Common myeloid progenitor, CD34-positive (primary cell): ENCODE measurements around the gene MAGEC3.

ENCODE experiments used
- CTCF ChIA-PET: fragments of 350-600 bp; sonication (Branson Sonifier 250); formaldehyde crosslinking; loops from one replicate; lab custom pipeline; 2021; ENCODE audit warnings: antibody characterized with exemption; lab: Charles Lee
- POLR2A ChIA-PET: fragments of 350-600 bp; sonication (Branson Sonifier 250); formaldehyde crosslinking; loops from one replicate; lab custom pipeline; 2021; ENCODE audit warnings: antibody characterized with exemption; lab: Charles Lee
- DNase-seq, 3 donors: peaks; one replicate each; pipeline versions ENCODE4 v3.0.0 to v3.0.0-alpha.2; 2013
- H3K27ac ChIP-seq, 2 experiments: 1 replicate in 1 of 2; 2 replicates in 1 of 2; pipeline ENCODE4 v1.7.0; 2013; ENCODE audit warnings: inconsistent platforms in 2 of 2, low read length in 2 of 2, mild to moderate bottlenecking in 2 of 2, low read depth in 1 of 2, moderate library complexity in 1 of 2; ENCODE audit not compliant: severe bottlenecking in 2 of 2, insufficient read depth in 1 of 2, poor library complexity in 1 of 2
- H3K27me3 ChIP-seq, 5 experiments: replicated peaks in 2 of 5; 1 replicate in 3 of 5; 2 replicates in 2 of 5; pipeline versions ENCODE4 v1.6.1 to v1.7.0; 2013; ENCODE audit warnings: low read length in 4 of 5, mild to moderate bottlenecking in 2 of 5, moderate library complexity in 2 of 5, inconsistent platforms in 1 of 5; ENCODE audit not compliant: insufficient read depth in 5 of 5, control insufficient read depth in 4 of 5
- H3K36me3 ChIP-seq, 4 experiments: 1 replicate in 2 of 4; 2 replicates in 2 of 4; pipeline versions ENCODE4 v1.6.1 to v1.7.0; 2013; ENCODE audit warnings: low read length in 3 of 4, control low read depth in 1 of 4, mild to moderate bottlenecking in 1 of 4; ENCODE audit not compliant: control insufficient read depth in 4 of 4, insufficient read depth in 4 of 4
- H3K4me1 ChIP-seq, 4 experiments: 1 replicate in 3 of 4; 2 replicates in 1 of 4; pipeline versions ENCODE4 v1.6.1 to v1.7.1; 2013; ENCODE audit warnings: low read length in 3 of 4, mild to moderate bottlenecking in 3 of 4, control low read depth in 1 of 4, inconsistent platforms in 1 of 4, moderate library complexity in 1 of 4; ENCODE audit not compliant: control insufficient read depth in 4 of 4, insufficient read depth in 4 of 4; ENCODE audit errors: control extremely low read depth in 1 of 4
- H3K4me3 ChIP-seq, 7 experiments: 1 replicate in 4 of 7; 2 replicates in 3 of 7; pipeline versions ENCODE4 v1.5.1 to v1.7.0; 2013; ENCODE audit warnings: mild to moderate bottlenecking in 7 of 7, low read length in 6 of 7, moderate library complexity in 6 of 7, inconsistent platforms in 2 of 7, low read depth in 2 of 7, control low read depth in 1 of 7; ENCODE audit not compliant: insufficient read depth in 4 of 7, control insufficient read depth in 1 of 7; ENCODE audit errors: extremely low read depth in 1 of 7
- H3K9me3 ChIP-seq, 5 experiments: 1 replicate in 4 of 5; 2 replicates in 1 of 5; pipeline versions ENCODE4 v1.6.1 to v1.7.1; 2013; ENCODE audit warnings: low read length in 4 of 5, mild to moderate bottlenecking in 2 of 5, inconsistent platforms in 1 of 5, low read depth in 1 of 5, moderate library complexity in 1 of 5; ENCODE audit not compliant: control insufficient read depth in 4 of 5, insufficient read depth in 2 of 5; ENCODE audit errors: control extremely low read depth in 1 of 5
- WGBS: methylation state at CpG from one replicate; pipeline ENCODE4 v1.1.5; 2013; ENCODE audit not compliant: insufficient coverage; 5-methylcytosine and 5-hydroxymethylcytosine counted together

MAGEC3 gene

DNA sequence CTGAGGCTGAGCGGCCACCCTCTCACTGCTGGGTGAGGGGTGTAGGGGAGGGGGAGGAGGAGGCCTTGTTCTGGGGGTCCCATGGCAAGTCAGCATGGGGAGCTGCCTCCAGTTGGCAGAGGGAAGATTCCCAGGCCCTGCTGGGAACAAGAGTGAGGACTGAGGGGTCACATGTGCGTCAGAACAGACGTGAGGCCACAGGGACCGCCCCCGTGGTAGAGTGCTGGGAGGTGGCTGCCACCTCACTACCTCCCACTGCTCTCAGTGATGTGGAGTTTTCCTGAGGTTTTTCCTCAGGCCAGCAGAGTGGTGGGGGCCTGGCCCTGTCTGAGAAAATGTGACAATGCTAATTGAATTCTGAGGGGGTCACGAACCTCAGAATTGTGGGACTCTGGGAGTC is 66.1 kb downstream of the MAGEC3 start:
- Histone ChIP-seq H3K4me3 (no peak overlapping the region), H3K27me3 (no peaks in the 10 kb centered on the region), H3K9me3 (no peaks in the 10 kb centered on the region), H3K4me1 (no peaks in the 10 kb centered on the region), H3K27ac (no peak overlapping the region), H3K36me3 (no peaks in the 10 kb centered on the region)
- ChIA-PET CTCF (no interaction called here), POLR2A (no interaction called here)
- 82% methylated on average over 5 of the region's 6 CpGs for WGBS
- no peak for DNase-seq

DNA sequence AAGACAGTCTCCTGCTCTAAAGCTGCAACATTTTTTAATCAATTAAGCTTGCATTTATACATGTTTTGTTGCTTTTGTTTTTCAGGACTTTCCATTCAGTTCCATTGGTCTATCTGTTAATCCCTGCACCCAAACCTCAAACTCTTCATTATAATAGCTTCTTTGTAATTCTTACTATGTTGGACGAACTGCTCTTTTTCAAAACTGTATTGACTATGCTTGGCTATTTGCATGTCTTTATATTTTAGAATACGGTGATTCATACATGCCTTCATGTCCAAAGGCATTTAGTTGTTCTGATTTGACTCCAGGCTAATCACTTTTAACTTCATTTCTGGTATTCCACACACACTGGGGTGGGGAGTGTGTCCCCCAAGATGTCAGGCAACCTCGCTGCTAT is 79.7 kb downstream of the MAGEC3 start:
- Histone ChIP-seq H3K27me3 (no peaks in the 10 kb centered on the region), H3K27ac (no peak overlapping the region), H3K4me1 (no peaks in the 10 kb centered on the region), H3K9me3 (no peaks in the 10 kb centered on the region), H3K4me3 (no peak overlapping the region), H3K36me3 (no peaks in the 10 kb centered on the region)
- CTCF ChIA-PET = no interaction called here
- POLR2A ChIA-PET = no interaction called here
- no peak for DNase-seq
- 43% methylated on average over 1 of the region's 3 CpGs for whole genome bisulfite sequencing

DNA sequence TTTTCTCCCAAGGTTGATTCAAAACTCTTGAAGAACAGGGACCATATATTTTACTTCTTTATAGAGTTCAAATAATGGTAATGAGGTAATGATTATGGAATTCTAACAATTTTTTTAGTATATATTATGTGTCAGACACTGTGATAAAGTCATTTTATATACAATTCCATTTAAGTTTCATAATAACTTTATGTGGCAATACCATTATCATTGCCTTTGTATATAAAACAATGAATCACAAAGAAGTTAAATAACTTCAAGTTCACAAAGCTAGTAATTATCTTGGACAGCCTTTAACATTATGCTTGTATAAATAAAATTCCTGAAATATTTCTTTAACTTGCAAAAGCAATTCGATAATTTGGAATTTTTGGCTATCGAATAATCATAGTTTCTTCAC is 86.2 kb downstream of the MAGEC3 start:
- no peaks in the 10 kb centered on the region for H3K4me1 ChIP-seq
- H3K36me3 ChIP-seq = no peaks in the 10 kb centered on the region
- DNase-seq = no peak
- ChIA-PET CTCF (no interaction called here), POLR2A (no interaction called here)
- H3K4me3 ChIP-seq = no peak overlapping the region
- no peaks in the 10 kb centered on the region for H3K9me3 ChIP-seq
- no peak overlapping the region for H3K27ac ChIP-seq
- WGBS = 100% methylated on average over 1 of the region's 2 CpGs
- no peaks in the 10 kb centered on the region for H3K27me3 ChIP-seq

DNA sequence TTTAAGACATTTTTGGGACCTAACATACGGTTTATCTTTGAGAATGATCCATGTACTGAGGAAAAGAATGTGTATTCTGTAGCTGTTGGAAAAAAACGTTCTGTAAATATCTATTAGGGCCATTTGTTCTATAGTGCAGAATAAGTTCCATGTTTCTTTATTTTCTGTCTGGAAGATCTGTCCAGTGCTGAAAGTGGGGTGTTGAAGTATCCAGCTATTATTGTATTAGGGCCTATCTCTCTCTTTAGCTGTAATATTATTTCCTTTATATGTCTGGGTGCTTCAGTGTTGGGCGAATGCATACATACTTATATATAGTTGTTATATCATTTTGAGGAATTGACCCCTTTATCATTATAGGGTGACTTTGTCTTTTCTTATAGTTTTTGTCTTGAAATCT is 90.3 kb downstream of the MAGEC3 start:
- Histone ChIP-seq H3K4me1 (no peaks in the 10 kb centered on the region), H3K27me3 (no peaks in the 10 kb centered on the region), H3K9me3 (no peaks in the 10 kb centered on the region), H3K27ac (no peak overlapping the region), H3K36me3 (no peaks in the 10 kb centered on the region), H3K4me3 (no peak overlapping the region)
- CTCF ChIA-PET = no interaction called here
- WGBS = 14% methylated on average over 1 of the region's 3 CpGs
- POLR2A ChIA-PET = no interaction called here
- DNase-seq = no peak

DNA sequence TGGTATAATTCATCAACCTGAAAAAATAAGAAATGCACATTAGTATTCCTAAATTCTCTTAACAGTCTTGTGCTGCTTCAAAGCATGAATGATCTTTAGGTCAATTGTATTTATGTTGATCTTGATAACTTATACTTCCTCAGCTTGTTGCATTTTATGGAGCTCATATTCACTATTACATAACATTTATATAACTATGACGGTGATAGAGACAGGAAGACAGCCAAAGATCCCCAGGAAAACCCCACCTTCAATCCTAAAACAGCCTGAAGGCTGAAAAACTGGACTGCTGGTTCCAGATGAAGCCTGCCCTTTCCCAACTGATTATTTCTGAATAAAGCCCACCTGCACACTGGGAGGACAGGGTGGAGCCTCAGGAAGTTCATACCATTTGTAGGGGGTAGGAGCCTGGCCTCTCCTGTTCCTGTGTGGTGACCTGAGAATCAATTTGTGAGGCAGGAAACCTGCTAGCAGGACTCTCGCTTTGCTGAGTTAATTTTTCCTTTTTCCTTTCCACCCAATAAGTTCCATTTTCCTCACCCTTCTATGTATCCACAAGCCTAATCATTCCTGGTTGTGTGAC is 96.0 kb downstream of the MAGEC3 start:
- no peaks in the 10 kb centered on the region for H3K36me3 ChIP-seq
- no peaks in the 10 kb centered on the region for H3K9me3 ChIP-seq
- ChIA-PET POLR2A (no interaction called here), CTCF (no interaction called here)
- no peak for DNase-seq
- H3K4me3 ChIP-seq = no peak overlapping the region
- H3K4me1 ChIP-seq = no peaks in the 10 kb centered on the region
- no peak overlapping the region for H3K27ac ChIP-seq
- H3K27me3 ChIP-seq = no peaks in the 10 kb centered on the region
- WGBS = 50% methylated on average over 1 of the region's 2 CpGs

DNA sequence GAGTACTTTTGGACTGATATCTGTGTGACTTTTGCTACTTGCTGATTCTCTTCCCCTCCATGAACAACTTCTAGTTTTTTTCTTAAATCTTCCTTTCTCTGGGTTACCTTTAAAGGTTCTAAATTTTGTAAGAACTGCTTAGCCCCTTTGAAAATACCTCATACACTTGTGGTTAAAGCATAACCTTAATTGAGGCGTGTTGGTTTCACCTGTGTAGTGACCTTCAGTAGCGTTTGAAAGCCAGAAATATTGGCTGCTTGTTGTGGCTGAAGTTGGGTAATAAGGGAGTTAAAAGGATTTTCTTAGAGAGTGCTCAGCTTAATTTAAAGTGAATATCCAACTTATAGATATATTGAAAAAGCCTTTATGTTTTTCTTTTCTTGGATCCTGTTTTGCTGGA is 97.5 kb downstream of the MAGEC3 start:
- Histone ChIP-seq H3K9me3 (no peaks in the 10 kb centered on the region), H3K4me1 (no peaks in the 10 kb centered on the region), H3K4me3 (no peak overlapping the region), H3K27ac (no peak overlapping the region), H3K36me3 (no peaks in the 10 kb centered on the region), H3K27me3 (no peaks in the 10 kb centered on the region)
- ChIA-PET CTCF (no interaction called here), POLR2A (no interaction called here)
- WGBS = 100% methylated on average over 1 of the region's 2 CpGs
- DNase-seq = no peak

DNA sequence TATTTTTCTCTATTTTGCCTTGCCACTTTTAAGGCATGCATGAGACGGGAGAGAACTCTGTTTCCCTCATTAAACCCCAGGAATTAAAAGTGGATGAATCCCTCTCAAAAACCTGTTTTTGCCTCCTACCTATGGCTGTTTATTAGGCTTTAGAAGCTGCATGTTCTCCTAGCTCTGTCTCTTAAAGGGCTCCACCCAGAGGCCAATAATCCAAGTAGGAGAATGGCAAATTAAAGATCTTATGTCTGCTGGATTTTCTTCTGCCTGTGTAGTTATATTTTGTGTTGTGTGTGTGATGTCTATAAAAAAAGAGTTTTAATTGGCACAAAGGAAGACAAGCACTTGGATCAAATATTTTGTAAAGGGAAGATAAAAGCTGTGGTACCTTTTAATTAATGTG is 98.0 kb downstream of the MAGEC3 start:
- Histone ChIP-seq H3K4me3 (no peak overlapping the region), H3K9me3 (no peaks in the 10 kb centered on the region), H3K27ac (no peak overlapping the region), H3K36me3 (no peaks in the 10 kb centered on the region), H3K27me3 (no peaks in the 10 kb centered on the region), H3K4me1 (no peaks in the 10 kb centered on the region)
- WGBS = 57% methylated on average over 1 of the region's 1 CpG
- CTCF ChIA-PET = no interaction called here
- DNase-seq = no peak
- POLR2A ChIA-PET = no interaction called here
